Endodermal cell (in vitro differentiated cells): Measurements from ENCODE around the gene TTC39C. TPM values are rescaled to one million over a fixed set of nuclear protein-coding genes. Genes with fewer than 3 reads are reported as not detected.

Experiments
- DNase-seq: peaks from one replicate; pipeline ENCODE4 v3.0.0-alpha.2; 2017
- H3K27ac ChIP-seq: 2 replicates; pipeline ENCODE4 v1.5.1; 2013; ENCODE audit warnings: mild to moderate bottlenecking, low read depth, low read length, moderate library complexity
- H3K27me3 ChIP-seq: 2 replicates; pipeline ENCODE4 v1.6.1; 2013; ENCODE audit warnings: mild to moderate bottlenecking, low read length, moderate library complexity; ENCODE audit not compliant: insufficient read depth, control insufficient read depth, poor library complexity, severe bottlenecking
- H3K36me3 ChIP-seq: 2 replicates; pipeline ENCODE4 v1.7.0; 2013; ENCODE audit warnings: mild to moderate bottlenecking, low read length, moderate library complexity; ENCODE audit not compliant: control insufficient read depth, insufficient read depth
- H3K4me1 ChIP-seq: one replicate; pipeline ENCODE4 v1.7.0; 2013; ENCODE audit warnings: low read length; ENCODE audit not compliant: control insufficient read depth, insufficient read depth
- H3K4me3 ChIP-seq: 2 replicates; pipeline ENCODE4 v1.5.1; 2013; ENCODE audit warnings: mild to moderate bottlenecking, low read length, moderate library complexity
- H3K9ac ChIP-seq: 2 replicates; pipeline ENCODE4 v1.6.1; 2013; ENCODE audit warnings: mild to moderate bottlenecking, low read length, moderate library complexity; ENCODE audit not compliant: poor library complexity, severe bottlenecking; ENCODE audit errors: extremely low read depth
- H3K9me3 ChIP-seq: 2 replicates; pipeline ENCODE4 v1.6.1; 2013; ENCODE audit warnings: mild to moderate bottlenecking, low read length, moderate library complexity; ENCODE audit not compliant: control insufficient read depth
- H3K27ac Mint-ChIP-seq: 2 replicates; pipeline ENCODE4 v1.8.0; 2020; ENCODE audit warnings: mixed read lengths
- H3K27me3 Mint-ChIP-seq: 2 replicates; pipeline ENCODE4 v1.8.0; 2021; ENCODE audit warnings: mild to moderate bottlenecking, mixed read lengths; ENCODE audit not compliant: insufficient read depth
- H3K36me3 Mint-ChIP-seq: 2 replicates; pipeline ENCODE4 v1.8.0; 2020; ENCODE audit warnings: low read depth, mixed read lengths
- H3K4me1 Mint-ChIP-seq: 2 replicates; pipeline ENCODE4 v1.8.0; 2020; ENCODE audit warnings: mixed read lengths
- H3K4me3 Mint-ChIP-seq: 2 replicates; pipeline ENCODE4 v1.8.0; 2020; ENCODE audit warnings: mild to moderate bottlenecking, moderate library complexity, mixed read lengths
- H3K9me3 Mint-ChIP-seq: 2 replicates; pipeline ENCODE4 v1.8.0; 2020; ENCODE audit warnings: mild to moderate bottlenecking, mixed read lengths
- CTCF ChIP-seq: fragments of 200-600 bp; sonication (generic); conservative IDR thresholded peaks from 2 replicates; pipeline ENCODE4 v1.5.0; 2021; ENCODE audit warnings: antibody characterized with exemption, mild to moderate bottlenecking
- WGBS, 2 experiments: methylation state at CpG; one replicate each; pipeline versions ENCODE4 v1.1.5 to v1.1.7; 2013; ENCODE audit warnings: missing lambda C conversion rate in 2 of 2, mixed read lengths in 1 of 2; ENCODE audit not compliant: insufficient coverage in 1 of 2, insufficient read length in 1 of 2; 5-methylcytosine and 5-hydroxymethylcytosine counted together
- total RNA-seq, 2 donors: library from RNA; stranded (reverse); fragmentation: NEBNext Ultra II Directional in 1 of 2; extraction: Animal tissue kit (Norgen Biotek cat#: 25700) in 1 of 2; gene quantifications; 2 replicates in 1 of 2; 3 replicates in 1 of 2; pipeline ENCODE4 v1.2.1, GENCODE V29; 2021

TTC39C gene
- total RNA-seq, 2 donors from 2014 or later: 14.0 to 19.7 TPM

GRCh38 chr18:23981369-23981980 lies 33.1 kb upstream of the TTC39C start:
- no peaks in the 10 kb centered on the region for H3K36me3 ChIP-seq
- Mint-ChIP-seq H3K4me3 (no peak overlapping the region), H3K4me1 (peaks cover 16% of the 10 kb centered on the region), H3K27ac (no peak overlapping the region), H3K36me3 (no peaks in the 10 kb centered on the region), H3K9me3 (peaks cover 4% of the 10 kb centered on the region), H3K27me3 (peaks cover 3% of the 10 kb centered on the region)
- H3K4me3 ChIP-seq: no peak overlapping the region
- peaks cover 6% of the 10 kb centered on the region for H3K4me1 ChIP-seq
- H3K27ac ChIP-seq: no peak overlapping the region
- H3K9ac ChIP-seq: no peak overlapping the region
- no peak for DNase-seq
- WGBS, 2 experiments: 64 to 70% methylated on average over 5 to 8 of the region's 8 CpGs
- TF ChIP-seq CTCF: no peak
- H3K27me3 ChIP-seq: no peaks in the 10 kb centered on the region
- H3K9me3 ChIP-seq: peaks cover 8% of the 10 kb centered on the region

GRCh38 chr18:23982155-23983079 lies 32.1 kb upstream of the TTC39C start:
- no peak overlapping the region for H3K27ac Mint-ChIP-seq
- Histone ChIP-seq H3K4me3 (no peak overlapping the region), H3K9ac (no peak overlapping the region), H3K27me3 (no peaks in the 10 kb centered on the region), H3K4me1 (peaks cover 6% of the 10 kb centered on the region), H3K36me3 (no peaks in the 10 kb centered on the region), H3K9me3 (peaks cover 2% of the 10 kb centered on the region), H3K27ac (no peak overlapping the region)
- TF ChIP-seq CTCF: no peak
- peaks cover 16% of the 10 kb centered on the region for H3K4me1 Mint-ChIP-seq
- 78 to 85% methylated on average over 9 to 17 of the region's 17 CpGs for whole genome bisulfite sequencing, 2 experiments
- H3K4me3 Mint-ChIP-seq: no peak overlapping the region
- DNase-seq: no peak
- H3K9me3 Mint-ChIP-seq: no peaks in the 10 kb centered on the region
- no peaks in the 10 kb centered on the region for H3K27me3 Mint-ChIP-seq
- H3K36me3 Mint-ChIP-seq: no peaks in the 10 kb centered on the region

GRCh38 chr18:23983112-23983511 lies 31.4 kb upstream of the TTC39C start:
- no peaks in the 10 kb centered on the region for H3K27me3 Mint-ChIP-seq
- no peak overlapping the region for H3K27ac ChIP-seq
- no peak overlapping the region for H3K4me3 ChIP-seq
- H3K27ac Mint-ChIP-seq: no peak overlapping the region
- no peaks in the 10 kb centered on the region for H3K9me3 ChIP-seq
- 75 to 92% methylated on average over 1 to 3 of the region's 3 CpGs for whole genome bisulfite sequencing, 2 experiments
- peaks cover 15% of the 10 kb centered on the region for H3K4me1 Mint-ChIP-seq
- H3K27me3 ChIP-seq: no peaks in the 10 kb centered on the region
- H3K36me3 ChIP-seq: no peaks in the 10 kb centered on the region
- no peak overlapping the region for H3K9ac ChIP-seq
- no peak for TF ChIP-seq CTCF
- H3K9me3 Mint-ChIP-seq: no peaks in the 10 kb centered on the region
- H3K36me3 Mint-ChIP-seq: no peaks in the 10 kb centered on the region
- peaks cover 6% of the 10 kb centered on the region for H3K4me1 ChIP-seq
- no peak overlapping the region for H3K4me3 Mint-ChIP-seq
- DNase-seq: no peak
